HG02759 (cell line): ENCODE data around the gene ZC3H10.

Source experiments
- ATAC-seq: cut with Tn5 transposase; IDR thresholded peaks from one replicate; pipeline ENCODE4 v1.9.1; 2021; ENCODE audit warnings: mild to moderate bottlenecking, moderate library complexity; ENCODE audit not compliant: unreplicated experiment

The ZC3H10 gene

GRCh38 chr12:56169229-56169759 is 51.2 kb downstream of the ZC3H10 start:
- ATAC-seq: no peak

GRCh38 chr12:56172839-56173238 is 54.8 kb downstream of the ZC3H10 start:
- no peak for ATAC-seq
